GDM1 (cell line): ENCODE measurements around the gene UPF3A.
"Not testable (repeated sequence)": the region's sequence is repeated elsewhere in the genome, so short reads cannot be mapped to it uniquely, and the experiment has no call there.

Source experiments
- DNase-seq: peaks from one replicate; lab custom pipeline; 2025; lab: John Stamatoyannopoulos, UW

Gene UPF3A, protein sequence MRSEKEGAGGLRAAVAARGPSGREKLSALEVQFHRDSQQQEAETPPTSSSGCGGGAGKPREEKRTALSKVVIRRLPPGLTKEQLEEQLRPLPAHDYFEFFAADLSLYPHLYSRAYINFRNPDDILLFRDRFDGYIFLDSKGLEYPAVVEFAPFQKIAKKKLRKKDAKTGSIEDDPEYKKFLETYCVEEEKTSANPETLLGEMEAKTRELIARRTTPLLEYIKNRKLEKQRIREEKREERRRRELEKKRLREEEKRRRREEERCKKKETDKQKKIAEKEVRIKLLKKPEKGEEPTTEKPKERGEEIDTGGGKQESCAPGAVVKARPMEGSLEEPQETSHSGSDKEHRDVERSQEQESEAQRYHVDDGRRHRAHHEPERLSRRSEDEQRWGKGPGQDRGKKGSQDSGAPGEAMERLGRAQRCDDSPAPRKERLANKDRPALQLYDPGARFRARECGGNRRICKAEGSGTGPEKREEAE

DNA sequence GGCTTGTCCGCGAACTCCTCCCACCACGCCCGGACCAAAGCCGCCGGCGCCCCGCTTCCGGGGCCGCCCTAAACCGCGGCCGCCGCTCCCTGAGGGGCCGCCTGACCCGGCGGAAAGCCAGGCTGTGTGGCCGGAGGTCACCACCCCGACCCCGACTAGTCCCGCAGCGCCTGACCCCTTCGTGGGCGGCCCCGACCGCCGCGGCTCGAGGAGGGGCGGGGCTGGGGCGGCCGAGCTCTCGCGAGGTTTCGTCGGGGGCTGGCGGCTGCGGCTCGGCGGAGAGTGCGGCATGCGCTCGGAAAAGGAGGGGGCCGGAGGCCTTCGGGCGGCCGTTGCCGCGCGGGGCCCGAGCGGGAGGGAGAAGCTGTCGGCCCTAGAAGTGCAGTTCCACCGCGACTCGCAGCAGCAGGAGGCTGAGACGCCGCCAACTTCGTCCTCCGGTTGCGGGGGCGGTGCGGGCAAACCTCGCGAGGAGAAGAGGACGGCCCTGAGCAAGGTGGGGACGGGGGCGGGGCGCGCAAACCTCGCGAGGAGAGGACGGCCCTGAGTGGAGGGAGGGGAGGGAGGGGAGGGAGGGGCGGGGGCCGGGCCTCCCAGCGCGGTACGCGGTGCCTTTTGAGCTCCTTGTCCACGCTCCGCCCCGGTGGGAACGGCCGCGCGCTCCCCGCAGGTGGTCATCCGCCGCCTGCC, at the start of gene UPF3A:
Gene UPF3A, plus strand, starts transcription at position 251 of the 690 bp plus-strand sequence. Its CDS starts 39 bp downstream, at position 290.
- DNase-seq: peak; percentile 93

DNA sequence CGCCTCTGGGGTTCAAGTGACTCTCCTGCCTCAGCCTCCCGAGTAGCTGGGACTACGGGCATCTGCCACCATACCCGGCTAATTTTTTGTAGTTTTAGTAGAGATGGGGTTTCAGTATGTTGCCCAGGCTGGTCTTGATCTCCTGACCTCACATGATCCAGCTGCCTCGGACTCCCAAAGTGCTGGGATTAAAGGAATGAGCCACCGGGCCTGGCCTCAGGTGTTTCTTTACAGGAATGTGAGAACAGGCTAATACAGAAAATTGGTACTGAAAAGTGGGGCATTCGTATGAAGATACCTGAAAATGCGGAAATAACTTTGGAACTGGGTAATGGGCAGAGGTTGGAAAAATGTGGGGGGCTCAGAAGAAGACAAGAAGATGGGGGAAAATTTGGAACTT, 49.5 kb upstream of the UPF3A start:
- no peak for DNase-seq

DNA sequence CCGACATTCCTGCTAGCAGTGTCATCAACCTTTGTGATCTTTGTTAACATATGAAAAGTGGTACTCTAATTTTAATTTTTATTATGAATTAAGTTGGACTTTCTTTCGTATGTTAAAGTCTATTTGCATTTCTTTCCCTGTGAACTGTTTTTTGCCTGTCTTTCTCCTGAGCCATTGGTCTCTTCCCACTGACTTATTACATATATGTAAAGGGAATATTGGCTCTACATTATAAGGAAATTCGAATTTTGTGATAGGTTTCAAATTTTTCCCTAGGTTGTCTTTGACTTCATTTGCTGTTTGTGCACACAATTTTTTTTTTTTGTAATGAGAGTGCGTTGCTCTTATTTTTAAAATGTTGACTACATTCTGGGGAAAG, 47.1 kb upstream of the UPF3A start:
- no peak for DNase-seq

DNA sequence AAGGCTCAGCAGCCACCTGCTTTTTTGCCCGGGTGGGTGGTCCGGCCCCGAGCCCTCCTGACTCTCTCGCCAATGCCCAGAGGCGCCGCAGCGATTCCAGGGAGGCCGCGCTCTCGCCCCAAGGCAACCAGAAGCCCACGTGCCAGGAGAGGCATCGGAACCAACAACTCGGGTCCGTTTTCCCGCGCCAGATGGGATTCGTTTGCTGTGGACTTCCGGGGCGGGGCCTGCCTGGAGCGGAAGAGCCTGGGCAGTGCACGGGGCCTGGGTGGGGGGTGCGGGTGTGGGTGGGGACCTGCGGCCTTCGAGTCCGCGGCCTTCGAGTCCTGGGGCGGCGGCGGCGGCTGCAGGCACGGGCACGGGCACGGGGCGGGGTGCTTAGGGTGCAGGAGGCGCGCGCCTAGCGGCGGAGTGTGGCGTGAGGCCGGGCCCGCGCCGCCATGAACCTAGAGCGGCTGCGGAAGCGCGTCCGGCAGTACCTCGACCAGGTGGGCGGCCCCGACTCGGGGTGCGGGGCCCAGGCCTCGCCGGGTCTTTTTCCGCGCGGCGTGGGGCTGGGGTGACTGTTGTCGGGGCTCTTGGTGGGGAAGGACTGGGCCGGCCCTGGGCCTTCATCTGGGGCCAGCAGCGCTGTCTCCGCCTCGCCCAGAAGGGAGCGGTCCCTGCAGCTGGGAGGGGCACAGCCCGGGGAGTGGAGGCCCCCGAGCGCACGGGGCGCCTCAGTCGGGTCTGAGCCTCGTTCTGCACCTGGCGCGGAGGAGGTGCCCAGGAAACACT, 46.6 kb upstream of the UPF3A start, which contains the start of gene CDC16:
Gene CDC16, plus strand, starts transcription at position 253 of the 777 bp plus-strand sequence. Its CDS starts 188 bp downstream, at position 441.
- peak; percentile 87 for DNase-seq

DNA sequence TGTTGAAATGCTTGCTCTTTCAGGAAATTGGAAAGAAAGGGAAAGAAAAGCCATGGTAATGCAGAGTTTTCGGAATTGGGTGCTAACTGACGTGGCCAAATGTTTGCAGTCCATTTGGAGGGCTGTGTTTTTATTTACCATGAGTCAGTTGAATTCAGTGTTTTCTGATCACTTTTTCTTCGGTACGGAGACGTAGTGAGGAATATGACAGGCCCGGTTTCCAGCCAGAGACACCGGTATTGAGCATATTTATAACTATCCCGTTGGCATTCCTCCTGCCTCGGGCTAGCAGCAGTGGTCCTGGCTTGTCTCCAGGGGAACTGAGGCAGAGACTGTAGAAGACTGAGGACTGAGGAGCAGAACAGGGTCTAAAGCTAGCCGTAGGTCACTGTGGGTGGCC, 45.7 kb upstream of the UPF3A start:
- no peak for DNase-seq

DNA sequence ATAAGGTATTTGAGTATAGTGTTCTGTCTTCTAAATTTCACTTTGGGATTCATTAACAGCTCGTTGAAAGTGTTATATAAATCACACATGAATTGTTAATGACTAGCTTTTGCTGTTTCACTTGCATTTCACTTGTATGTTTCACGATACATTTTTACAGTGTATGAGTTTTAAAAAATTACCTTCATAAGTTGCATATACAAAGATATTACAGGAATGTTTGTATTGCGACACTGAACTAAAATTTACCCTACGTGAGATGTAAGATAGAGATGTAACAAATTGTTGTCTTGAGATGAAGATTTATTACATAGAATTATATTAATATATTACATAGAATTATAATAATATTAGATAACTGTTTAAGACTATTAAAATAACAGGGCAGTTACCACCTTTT, 45.2 kb upstream of the UPF3A start:
- DNase-seq: no peak

DNA sequence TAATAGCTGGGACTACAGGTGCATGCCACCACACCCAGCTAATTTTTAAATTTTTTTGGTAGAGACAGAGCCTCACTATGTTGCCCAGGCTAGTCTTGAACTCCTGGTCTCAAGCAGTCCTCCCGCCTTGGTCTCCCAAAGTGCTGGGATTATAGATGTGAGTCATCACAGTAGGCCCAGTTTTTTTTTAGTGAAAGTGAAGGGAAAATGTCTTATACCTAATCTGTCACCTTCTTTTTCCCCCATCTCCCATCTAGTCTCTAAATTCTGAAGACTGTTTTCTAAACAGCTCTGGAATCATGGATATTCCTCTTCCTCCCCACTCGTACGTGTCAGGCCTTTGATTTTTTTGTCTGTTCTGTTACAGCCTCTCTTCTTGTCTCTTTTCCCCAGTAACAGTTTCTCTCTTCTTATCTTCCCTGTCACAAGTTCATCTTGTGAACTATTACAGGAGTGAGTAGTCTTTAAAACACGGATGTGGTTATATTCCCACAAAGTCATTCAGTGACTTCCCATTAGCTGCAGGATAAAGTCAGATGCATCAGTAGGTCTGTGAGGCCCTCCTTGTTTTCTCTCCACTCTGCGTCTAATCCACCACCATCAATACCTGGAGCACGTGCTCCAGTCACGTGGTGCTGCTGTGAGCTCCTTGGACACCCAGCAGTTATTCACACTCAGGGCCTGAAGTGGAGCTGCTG, 43.8 kb upstream of the UPF3A start:
- no peak for DNase-seq

DNA sequence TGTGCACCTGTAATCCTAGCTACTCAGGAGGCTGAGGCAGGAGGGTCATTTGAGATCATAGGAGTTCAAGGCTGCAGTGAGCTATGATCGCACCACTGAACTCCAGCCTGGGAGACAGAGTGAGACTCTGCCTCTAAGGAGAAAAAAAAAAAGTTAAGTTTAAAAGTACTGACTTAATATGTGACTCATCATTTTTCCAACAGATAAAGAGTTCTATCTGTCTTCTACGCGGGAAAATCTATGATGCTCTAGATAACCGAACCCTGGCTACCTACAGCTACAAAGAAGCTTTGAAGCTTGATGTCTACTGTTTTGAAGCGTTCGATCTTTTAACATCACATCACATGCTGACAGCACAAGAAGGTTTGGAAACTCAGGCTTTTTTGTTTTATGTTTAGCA, 39.5 kb upstream of the UPF3A start:
- DNase-seq: no peak

DNA sequence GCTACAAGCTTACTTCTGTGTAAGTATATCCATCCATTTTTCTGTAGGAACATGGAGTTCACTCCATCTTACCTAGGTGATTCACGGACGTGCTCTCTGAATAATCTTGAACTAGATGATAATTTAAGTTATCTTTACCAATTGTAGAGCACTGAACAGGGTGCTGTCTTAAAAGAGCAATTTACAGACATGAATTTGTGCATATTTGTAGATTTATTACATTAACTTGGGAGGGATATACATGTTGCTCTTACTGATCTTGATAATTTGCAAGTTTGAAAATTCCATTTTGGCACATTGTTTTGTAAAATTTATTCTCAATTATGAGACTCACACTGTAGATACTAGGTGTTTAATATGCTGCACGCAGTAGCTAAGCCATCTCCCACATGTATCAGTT, 37.4 kb upstream of the UPF3A start:
- no peak for DNase-seq

DNA sequence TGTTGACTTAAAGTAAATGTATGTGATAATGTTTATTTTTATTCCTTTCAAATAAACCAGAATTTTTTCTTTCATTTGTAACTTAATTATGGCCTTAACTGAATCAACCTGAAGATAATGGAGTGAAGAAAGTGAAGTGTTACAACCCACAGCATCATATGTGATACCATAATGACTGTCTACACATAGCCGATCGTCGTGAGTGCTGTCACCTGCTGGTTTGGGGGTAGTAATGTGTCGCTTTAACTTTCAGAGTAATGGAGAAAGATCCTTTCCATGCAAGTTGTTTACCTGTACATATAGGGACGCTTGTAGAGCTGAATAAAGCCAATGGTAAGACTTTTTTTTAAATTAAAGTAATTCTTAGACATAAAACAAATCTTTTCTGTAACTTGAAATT, 36.8 kb upstream of the UPF3A start:
- DNase-seq: no peak

DNA sequence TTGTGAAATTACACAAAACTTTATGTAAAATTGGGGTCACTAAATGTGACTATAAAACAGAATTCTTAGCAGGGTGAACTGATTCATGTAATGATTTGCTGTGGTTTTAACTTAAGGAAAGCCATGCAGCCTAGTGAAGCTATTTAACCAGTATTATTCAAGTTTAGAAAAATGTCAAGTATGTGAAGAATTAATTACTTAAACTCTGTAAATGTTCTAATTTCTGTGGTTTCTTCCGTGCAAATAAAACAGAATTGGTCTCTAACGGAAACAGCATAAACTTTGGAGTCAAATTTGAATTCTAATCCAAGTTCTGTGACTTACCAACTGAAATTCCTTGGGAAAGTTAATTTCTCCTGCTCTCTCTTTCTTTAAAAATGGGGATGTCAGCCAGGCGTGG, 33.4 kb upstream of the UPF3A start:
- DNase-seq: no peak

DNA sequence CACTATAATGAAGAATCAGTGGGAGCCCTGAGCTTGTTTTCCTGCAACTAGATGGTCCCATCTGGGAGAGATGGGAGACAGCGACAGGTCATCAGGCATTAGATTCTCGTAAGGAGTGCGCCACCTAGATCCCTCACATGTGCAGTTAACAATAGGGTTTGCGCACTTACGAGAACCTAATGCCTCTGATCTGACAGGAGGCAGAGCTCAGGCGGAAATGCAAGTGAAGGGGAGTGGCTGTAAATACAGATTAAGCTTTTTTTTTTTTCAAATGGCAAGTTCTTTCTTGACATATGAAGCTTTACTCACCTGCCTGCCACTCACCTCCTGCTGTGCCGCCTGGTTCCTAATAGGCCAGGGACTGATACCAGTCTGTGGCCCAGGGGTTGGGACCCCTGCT, 32.3 kb upstream of the UPF3A start:
- DNase-seq: no peak

DNA sequence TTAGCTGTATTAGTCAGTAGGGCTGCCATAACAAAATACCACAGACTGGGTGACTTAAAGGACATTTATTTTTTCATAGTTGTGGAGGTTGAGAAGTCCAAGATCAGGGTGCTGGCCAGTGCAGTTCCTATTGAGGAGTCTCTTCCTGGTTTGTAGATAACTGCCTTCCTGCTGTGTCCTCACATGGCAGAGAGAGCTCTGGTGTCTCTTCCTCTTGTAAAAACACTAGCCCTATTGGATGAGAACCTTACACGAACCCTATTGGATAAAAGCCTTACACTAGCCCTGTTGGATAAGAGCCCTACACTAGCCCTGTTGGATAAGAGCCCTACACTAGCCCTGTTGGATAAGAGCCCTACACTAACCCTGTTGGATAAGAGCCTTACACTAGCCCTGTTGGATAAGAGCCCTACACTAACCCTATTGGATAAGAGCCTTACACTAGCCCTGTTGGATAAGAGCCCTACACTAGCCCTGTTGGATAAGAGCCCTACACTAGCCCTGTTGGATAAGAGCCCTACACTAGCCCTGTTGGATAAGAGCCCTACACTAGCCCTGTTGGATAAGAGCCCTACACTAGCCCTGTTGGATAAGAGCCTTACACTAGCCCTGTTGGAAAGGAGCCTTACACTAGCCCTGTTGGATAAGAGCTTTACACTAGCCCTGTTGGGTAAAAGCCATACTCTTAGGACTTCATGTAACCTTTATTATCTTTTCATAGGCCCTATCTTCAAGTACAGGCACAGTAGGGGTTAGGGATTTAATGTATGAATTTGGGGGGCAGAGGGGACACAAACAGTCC, 29.6 kb upstream of the UPF3A start:
- DNase-seq: not testable (repeated sequence)

DNA sequence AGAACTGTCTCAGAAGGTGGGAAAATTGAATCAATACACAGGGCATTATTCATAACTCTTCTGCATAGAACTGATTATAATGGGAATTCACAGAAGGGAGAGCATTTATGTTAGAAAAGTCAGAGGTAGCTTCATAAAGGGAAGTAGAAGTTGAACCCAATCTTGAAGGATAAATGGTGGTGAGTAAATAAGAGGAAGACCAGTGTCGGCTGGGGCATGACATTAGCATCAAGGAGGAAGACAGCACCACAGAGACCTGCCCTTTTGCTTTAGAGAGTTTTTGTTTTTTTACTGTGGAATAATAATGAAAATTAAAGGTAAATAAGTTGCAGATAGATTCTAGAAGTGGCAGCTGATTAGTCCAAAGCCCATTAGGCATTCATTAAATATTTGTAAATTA, 24.9 kb upstream of the UPF3A start:
- DNase-seq: peak; percentile 17

DNA sequence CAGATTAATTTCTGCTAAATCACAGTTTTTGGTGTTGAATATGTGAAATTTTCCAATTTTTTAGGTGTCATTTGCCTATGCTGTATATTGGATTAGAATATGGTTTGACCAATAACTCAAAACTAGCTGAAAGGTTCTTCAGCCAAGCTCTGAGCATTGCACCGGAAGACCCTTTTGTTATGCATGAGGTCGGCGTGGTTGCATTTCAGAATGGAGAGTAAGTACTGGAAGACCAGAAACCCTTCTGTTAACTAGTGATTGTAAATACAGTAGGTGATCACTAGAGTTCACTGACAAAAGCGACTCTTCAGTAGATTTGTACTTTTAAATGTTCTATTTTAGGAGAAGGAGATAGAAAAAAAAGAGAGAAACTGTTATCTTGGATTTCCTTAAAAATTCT, 24.4 kb upstream of the UPF3A start:
- no peak for DNase-seq

DNA sequence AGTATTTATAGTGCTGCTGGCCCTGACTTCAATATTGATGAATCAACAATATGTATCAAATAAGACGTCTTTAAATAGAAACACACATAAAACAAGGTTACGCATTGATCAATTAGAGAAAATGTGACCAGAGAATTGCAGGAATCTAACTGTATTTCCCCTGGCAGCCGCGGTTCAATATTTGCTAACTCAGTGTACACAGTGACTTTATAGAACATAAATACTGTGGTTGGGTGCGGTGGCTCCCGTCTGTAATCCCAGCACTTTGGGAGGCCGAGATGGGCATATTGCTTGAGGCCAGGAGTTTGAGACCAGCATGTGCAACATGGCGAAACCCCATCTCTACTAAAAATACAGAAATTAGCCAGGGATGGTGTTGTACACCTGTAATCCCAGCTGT, 22.8 kb upstream of the UPF3A start:
- no peak for DNase-seq

DNA sequence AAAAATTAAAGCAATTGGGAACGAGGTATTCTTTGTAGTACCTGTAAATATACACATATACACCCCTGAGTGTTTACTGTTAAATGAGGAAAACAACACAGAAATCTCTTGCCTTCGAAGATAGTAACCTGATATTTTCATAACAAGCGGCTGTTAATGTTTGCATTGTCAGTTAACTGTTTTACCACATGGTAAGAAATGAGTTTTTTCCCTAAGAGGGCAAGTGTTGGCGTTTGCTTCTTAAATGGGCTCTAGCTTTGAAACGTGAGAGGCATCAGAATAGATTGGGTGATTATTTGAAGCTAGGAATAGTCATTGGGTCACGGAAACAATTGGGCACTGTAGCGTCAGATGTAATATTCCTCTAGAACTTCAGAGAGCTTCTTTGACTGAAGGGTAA, 22.0 kb upstream of the UPF3A start:
- no peak for DNase-seq

DNA sequence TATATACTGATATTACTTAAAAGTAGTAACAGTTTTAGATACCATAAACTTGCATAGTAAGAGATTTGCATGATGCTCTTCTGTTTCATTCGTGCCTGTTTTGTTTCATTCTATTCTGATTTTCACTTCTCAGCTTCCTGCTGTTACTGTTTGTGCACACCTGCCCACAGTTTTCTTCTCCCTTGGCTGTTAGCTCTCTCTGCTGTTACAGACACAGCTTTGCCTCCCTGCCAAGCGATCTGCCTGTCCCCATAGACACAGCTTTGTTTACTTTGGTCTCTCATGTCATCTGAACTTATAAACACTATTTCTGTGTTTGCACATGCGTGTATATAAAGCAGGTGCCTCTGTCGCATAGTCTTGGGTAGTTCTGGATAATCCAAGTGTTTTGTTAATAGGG, 21.4 kb upstream of the UPF3A start:
- no peak for DNase-seq

DNA sequence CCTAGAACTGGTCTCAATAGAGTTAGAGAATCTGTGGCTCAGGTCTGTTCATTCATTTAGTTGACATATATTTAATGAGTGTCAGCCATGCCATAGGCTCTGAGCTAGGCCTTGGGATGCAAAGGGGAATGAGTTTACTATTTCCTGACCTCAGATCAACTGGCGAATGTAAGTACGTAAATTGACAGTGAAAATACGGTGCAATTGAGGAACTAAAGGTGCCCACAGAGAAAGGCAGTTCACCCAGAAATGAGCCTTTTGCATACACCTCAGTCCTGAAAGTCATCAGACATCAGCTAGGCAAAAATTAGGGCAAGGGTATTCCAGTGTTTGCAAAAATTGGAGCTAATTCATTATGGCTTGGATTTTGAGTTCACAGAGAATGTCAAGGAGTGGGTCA, 20.6 kb upstream of the UPF3A start:
- no peak for DNase-seq

DNA sequence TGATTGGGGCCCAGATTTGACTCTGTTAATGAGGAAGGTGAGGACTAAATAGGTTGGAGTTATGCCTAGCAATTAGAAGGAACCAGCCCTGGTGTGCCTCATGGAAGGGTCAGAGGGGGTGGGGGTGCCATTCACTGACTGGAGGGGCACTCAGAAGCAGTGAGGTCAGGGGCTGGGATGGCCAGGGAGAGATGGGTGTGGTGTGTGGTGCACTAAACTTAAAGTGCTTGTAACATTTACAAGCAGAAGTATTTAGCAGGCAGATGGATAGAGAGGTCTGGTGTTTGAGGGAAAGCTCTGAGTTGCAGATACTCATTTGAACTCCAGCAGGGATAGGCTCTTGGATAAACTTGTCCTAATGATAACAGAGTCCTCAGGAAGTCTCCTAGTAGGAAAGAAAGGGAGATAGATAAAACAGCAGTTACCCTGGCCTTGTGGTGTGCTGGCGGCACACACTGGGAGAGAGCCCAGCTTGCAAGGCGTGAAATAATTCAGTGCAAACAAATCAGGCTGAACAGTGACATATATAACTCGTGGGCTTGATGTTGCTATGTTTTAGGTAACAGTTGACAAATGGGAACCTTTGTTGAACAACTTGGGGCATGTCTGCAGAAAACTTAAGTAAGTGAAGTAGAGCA, 20.0 kb upstream of the UPF3A start:
- DNase-seq: no peak

DNA sequence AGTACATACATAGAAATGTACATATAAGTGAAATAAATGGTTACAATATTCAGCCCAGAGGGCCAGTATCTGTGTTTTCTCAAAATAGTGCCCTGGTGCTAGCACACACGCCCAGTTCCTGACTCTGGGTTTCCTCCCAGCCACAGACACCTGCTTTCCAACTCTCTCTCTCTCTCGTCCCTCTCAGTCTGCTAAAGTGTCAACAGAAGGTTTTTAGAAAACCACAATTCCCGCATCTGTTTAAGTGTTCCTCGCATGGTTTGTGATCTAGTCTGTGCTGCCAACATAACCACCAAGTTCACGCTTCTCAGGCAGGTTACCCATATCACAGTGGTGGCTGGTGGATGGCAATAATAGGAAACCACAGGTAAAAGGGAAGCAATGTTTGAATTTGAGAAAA, 17.8 kb upstream of the UPF3A start:
- DNase-seq: peak; percentile 55
